GM21737 (cell line): ENCODE results near the gene TRAP1.

Experiments used
- ATAC-seq: cut with Tn5 transposase; IDR thresholded peaks from one replicate; pipeline ENCODE4 v1.9.1; 2021; ENCODE audit warnings: mild to moderate bottlenecking, moderate library complexity; ENCODE audit not compliant: unreplicated experiment

The TRAP1 gene

GRCh38 chr16:3737181-3737580 lies 19.9 kb upstream of the TRAP1 start:
- no peak for ATAC-seq

GRCh38 chr16:3736116-3736515 lies 18.8 kb upstream of the TRAP1 start:
- no peak for ATAC-seq

GRCh38 chr16:3735541-3735940 lies 18.2 kb upstream of the TRAP1 start:
- ATAC-seq: no peak

GRCh38 chr16:3734758-3735221 lies 17.5 kb upstream of the TRAP1 start:
- no peak for ATAC-seq

- ATAC-seq: no peak
Observed at GRCh38 chr16:3734084-3734757, 16.9 kb upstream of the TRAP1 start.

GRCh38 chr16:3732171-3732570 lies 14.8 kb upstream of the TRAP1 start:
- ATAC-seq: no peak

- no peak for ATAC-seq
Observed at GRCh38 chr16:3731126-3731935, 14.0 kb upstream of the TRAP1 start.

GRCh38 chr16:3730161-3731125 lies 13.1 kb upstream of the TRAP1 start:
- no peak for ATAC-seq

GRCh38 chr16:3729161-3730112 lies 12.1 kb upstream of the TRAP1 start:
- no peak for ATAC-seq

GRCh38 chr16:3728424-3729160 lies 11.3 kb upstream of the TRAP1 start:
- no peak for ATAC-seq

- no peak for ATAC-seq
Observed at GRCh38 chr16:3727806-3728381, 10.6 kb upstream of the TRAP1 start.

GRCh38 chr16:3726021-3726687 lies 8.8 kb upstream of the TRAP1 start:
- ATAC-seq: no peak

- ATAC-seq: no peak
Observed at GRCh38 chr16:3725276-3725675, 8.0 kb upstream of the TRAP1 start.

GRCh38 chr16:3722508-3722907 lies 5.2 kb upstream of the TRAP1 start:
- ATAC-seq: no peak

GRCh38 chr16:3720418-3720817 lies 3.1 kb upstream of the TRAP1 start:
- ATAC-seq: no peak

- no peak for ATAC-seq
Observed at GRCh38 chr16:3718628-3719027, 1.3 kb upstream of the TRAP1 start.

- ATAC-seq: no peak
Observed at GRCh38 chr16:3718019-3718391, 681 bp upstream of the TRAP1 start.

GRCh38 chr16:3716831-3717234 lies 491 bp downstream of the TRAP1 start:
- ATAC-seq: peak; percentile 21

GRCh38 chr16:3715430-3715829 lies 1.9 kb downstream of the TRAP1 start:
- no peak for ATAC-seq
